Testis (tissue), 3 donors: ENCODE results near the gene RAB28. TPM values are rescaled to one million over a fixed set of nuclear protein-coding genes. Genes with fewer than 3 reads are reported as not detected.

Experiments used
- DNase-seq: peaks from one replicate; pipeline ENCODE4 v3.0.0-alpha.2; 2019
- H3K27ac ChIP-seq, 2 donors: fragments of 200-600 bp; sonication (generic); one replicate each; pipeline ENCODE4 v1.5.1; 2019
- H3K27me3 ChIP-seq: fragments of 200-600 bp; sonication (generic); one replicate; pipeline ENCODE4 v1.5.1; 2019
- H3K36me3 ChIP-seq: fragments of 200-600 bp; sonication (generic); one replicate; pipeline ENCODE4 v1.5.1; 2017; ENCODE audit warnings: low read depth; ENCODE audit errors: missing control alignments
- H3K4me1 ChIP-seq: fragments of 200-600 bp; sonication (generic); one replicate; pipeline ENCODE4 v1.5.1; 2019
- H3K4me3 ChIP-seq, 2 donors: fragments of 200-600 bp; sonication (generic); one replicate each; pipeline ENCODE4 v1.5.1; 2017 to 2019
- H3K9me3 ChIP-seq: fragments of 200-600 bp; sonication (generic); one replicate; pipeline ENCODE4 v1.5.1; 2017
- CTCF ChIP-seq, 3 experiments: fragments of 450-650 bp in 2 of 3; fragments of 200-600 bp in 1 of 3; sonication (generic) in 1 of 3; IDR thresholded peaks; one replicate each; pipeline ENCODE4 v1.5.1; 2016 to 2019; ENCODE audit warnings: antibody characterized with exemption in 3 of 3, mild to moderate bottlenecking in 2 of 3, moderate library complexity in 1 of 3
- POLR2A ChIP-seq: fragments of 450-650 bp; IDR thresholded peaks from one replicate; pipeline ENCODE4 v1.6.1; 2017; ENCODE audit warnings: antibody characterized with exemption, mild to moderate bottlenecking, moderate library complexity
- WGBS, 2 donors: methylation state at CpG; one replicate each; pipeline ENCODE4 v1.1.5; 2018; 5-methylcytosine and 5-hydroxymethylcytosine counted together
- intact Hi-C: fragments of 100-400 bp; cut with DNase I; formaldehyde crosslinking; loops from one replicate; pipeline ENCODE4 v1.15.1; 2023; ENCODE audit warnings: low total_unique reads
- polyA plus RNA-seq: library from polyadenylated mRNA; stranded (reverse); fragments of 350-450 nt; fragmentation: Illumina TruSeq; extraction: RNeasy Lipid Tissue Mini Kit (QIAGEN cat#74804); gene quantifications from one replicate; pipeline ENCODE4 v1.2.3, GENCODE V29; 2014; ENCODE audit warnings: low read depth, low replicate concordance; ENCODE audit not compliant: insufficient read depth
- total RNA-seq, 2 donors: library from RNA; depleted of rRNA; stranded (reverse); fragments of >200 nt; gene quantifications; one replicate each; pipeline ENCODE4 v1.2.3, GENCODE V29; 2016

RAB28 gene
- total and polyA plus RNA-seq, 3 donors from 2014 or later = 30.2 to 65.1 (median 34.3) TPM

DNA sequence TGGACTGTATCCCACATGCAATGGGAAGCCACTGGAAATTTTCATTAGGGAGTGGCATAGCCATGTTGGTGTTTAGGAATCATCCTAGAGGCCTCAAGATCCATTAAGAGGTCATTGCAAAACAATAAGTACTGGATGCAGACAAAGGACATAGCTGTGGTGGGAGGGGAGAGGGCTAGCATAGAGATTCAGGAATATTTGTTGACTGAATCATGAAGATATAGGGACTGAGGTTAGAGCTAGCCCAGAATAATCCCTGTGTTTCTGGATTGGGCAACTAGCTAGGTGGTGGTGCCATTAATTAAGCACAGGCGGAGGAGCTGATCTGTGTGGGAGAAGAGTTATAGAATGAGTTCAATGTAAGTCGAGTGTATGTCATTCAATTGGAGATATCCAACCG is 135.0 kb downstream of the RAB28 start:
- intact Hi-C loops = no loop called here
- Histone ChIP-seq H3K4me1 (no peaks in the 10 kb centered on the region), H3K27me3 (no peaks in the 10 kb centered on the region), H3K9me3 (no peaks in the 10 kb centered on the region), H3K27ac (no peak overlapping the region), H3K36me3 (no peaks in the 10 kb centered on the region), H3K4me3 (no peak overlapping the region)
- 87 to 94% methylated on average over 3 of the region's 3 CpGs for WGBS, 2 donors
- no peak for TF ChIP-seq CTCF (IDR thresholded peaks at IDR 0.05)
- no peak for TF ChIP-seq POLR2A
- no peak for DNase-seq

DNA sequence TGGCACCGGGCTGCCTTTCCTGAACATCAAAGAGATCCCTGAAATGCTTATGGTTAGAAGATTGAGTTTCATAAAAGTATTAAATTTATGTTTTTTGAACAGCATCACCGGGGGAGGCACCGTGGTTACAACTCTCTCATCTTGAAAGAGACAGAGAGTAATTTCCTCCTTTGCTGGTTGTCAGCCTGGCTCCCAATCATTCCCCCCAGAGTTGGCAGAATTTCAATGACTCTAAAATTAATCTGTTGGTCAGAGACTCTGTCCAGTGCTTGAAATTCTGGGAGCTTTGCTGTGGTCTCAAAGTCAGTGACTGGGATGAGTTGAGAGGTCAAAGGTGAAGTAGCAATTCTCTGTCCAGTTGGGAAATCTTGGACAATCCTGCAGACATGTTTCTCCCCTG is 135.9 kb downstream of the RAB28 start:
- H3K4me1 ChIP-seq = no peaks in the 10 kb centered on the region
- DNase-seq = no peak

GRCh38 chr4:13347517-13348125 is 136.5 kb downstream of the RAB28 start:
- WGBS, 2 donors = 89% methylated on average over 4 of the region's 4 CpGs
- intact Hi-C loops = no loop called here
- TF ChIP-seq CTCF (IDR thresholded peaks at IDR 0.05) (no peak), POLR2A (no peak)

More for the DNA sequence above, 135.9 kb downstream of the RAB28 start:
- Histone ChIP-seq H3K36me3 (no peaks in the 10 kb centered on the region), H3K27ac (no peak overlapping the region), H3K27me3 (no peaks in the 10 kb centered on the region), H3K9me3 (no peaks in the 10 kb centered on the region), H3K4me3 (no peak overlapping the region)
- WGBS, 2 donors = 69 to 79% methylated on average over 3 of the region's 3 CpGs
- intact Hi-C loops = no loop called here
- no peak for TF ChIP-seq POLR2A
- TF ChIP-seq CTCF (IDR thresholded peaks at IDR 0.05) = no peak

GRCh38 chr4:13344216-13344615 is 139.9 kb downstream of the RAB28 start:
- TF ChIP-seq POLR2A (no peak), CTCF (IDR thresholded peaks at IDR 0.05) (no peak)
- H3K27me3 ChIP-seq = no peaks in the 10 kb centered on the region
- WGBS, 2 donors = 82 to 88% methylated on average over 2 of the region's 2 CpGs
- H3K4me3 ChIP-seq = no peak overlapping the region
- H3K9me3 ChIP-seq = no peaks in the 10 kb centered on the region
- H3K4me1 ChIP-seq = no peaks in the 10 kb centered on the region
- H3K36me3 ChIP-seq = no peaks in the 10 kb centered on the region
- DNase-seq = no peak
- intact Hi-C loops = no loop called here
- no peak overlapping the region for H3K27ac ChIP-seq

More at GRCh38 chr4:13347517-13348125, 136.5 kb downstream of the RAB28 start:
- H3K27ac ChIP-seq = no peak overlapping the region
- no peak for DNase-seq
- H3K4me3 ChIP-seq = no peak overlapping the region
- no peaks in the 10 kb centered on the region for H3K27me3 ChIP-seq
- no peaks in the 10 kb centered on the region for H3K9me3 ChIP-seq
- H3K36me3 ChIP-seq = no peaks in the 10 kb centered on the region
- H3K4me1 ChIP-seq = no peaks in the 10 kb centered on the region

GRCh38 chr4:13340672-13341071 is 143.5 kb downstream of the RAB28 start:
- no peak for DNase-seq
- TF ChIP-seq CTCF (IDR thresholded peaks at IDR 0.05) = no peak
- TF ChIP-seq POLR2A = no peak
- H3K27ac ChIP-seq = no peak overlapping the region
- H3K4me1 ChIP-seq = no peaks in the 10 kb centered on the region
- H3K4me3 ChIP-seq = no peak overlapping the region
- no peaks in the 10 kb centered on the region for H3K9me3 ChIP-seq
- no peaks in the 10 kb centered on the region for H3K27me3 ChIP-seq
- intact Hi-C loops = no loop called here
- no peaks in the 10 kb centered on the region for H3K36me3 ChIP-seq
